Activated CD8-positive, alpha-beta memory T cell treated with anti-CD3 and anti-CD28 coated beads, Interleukin-2, amount 10 ng/mL, durations not matched to agents 7 days and 5 days (primary cell): ENCODE results near the gene C1QC. TPM values are rescaled to one million over a fixed set of nuclear protein-coding genes. Genes with fewer than 3 reads are reported as not detected.

ENCODE experiments used
- ATAC-seq: fragments of 150-1000 bp; cut with Tn5 transposase; one replicate; pipeline ENCODE4 v1.10.0; 2021; ENCODE audit warnings: moderate library complexity
- CTCF ChIA-PET: fragments of 350-600 bp; sonication (Branson Sonifier 250); formaldehyde crosslinking; loops from one replicate; lab custom pipeline; 2021; ENCODE audit warnings: antibody characterized with exemption; lab: Charles Lee
- DNase-seq: peaks from one replicate; pipeline ENCODE4 v3.0.0-alpha.2; 2020
- H3K27ac Mint-ChIP-seq: one replicate; pipeline ENCODE4 v1.8.0; 2021; ENCODE audit warnings: mild to moderate bottlenecking, mixed read lengths
- H3K27me3 Mint-ChIP-seq: one replicate; pipeline ENCODE4 v1.8.0; 2021; ENCODE audit warnings: mixed read lengths
- H3K36me3 Mint-ChIP-seq: one replicate; pipeline ENCODE4 v1.8.0; 2021; ENCODE audit warnings: mild to moderate bottlenecking, mixed read lengths
- H3K4me1 Mint-ChIP-seq: one replicate; pipeline ENCODE4 v1.8.0; 2021; ENCODE audit warnings: mixed read lengths
- H3K4me3 Mint-ChIP-seq: one replicate; pipeline ENCODE4 v1.8.0; 2021; ENCODE audit warnings: mild to moderate bottlenecking, moderate library complexity, mixed read lengths
- H3K9me3 Mint-ChIP-seq: one replicate; pipeline ENCODE4 v1.8.0; 2022; ENCODE audit warnings: low read depth, mixed read lengths
- total RNA-seq, 2 experiments: library from RNA; stranded (reverse); gene quantifications; one replicate each; pipeline ENCODE4 v1.2.3, GENCODE V29; 2021

The C1QC gene
- not detected for total RNA-seq

DNA sequence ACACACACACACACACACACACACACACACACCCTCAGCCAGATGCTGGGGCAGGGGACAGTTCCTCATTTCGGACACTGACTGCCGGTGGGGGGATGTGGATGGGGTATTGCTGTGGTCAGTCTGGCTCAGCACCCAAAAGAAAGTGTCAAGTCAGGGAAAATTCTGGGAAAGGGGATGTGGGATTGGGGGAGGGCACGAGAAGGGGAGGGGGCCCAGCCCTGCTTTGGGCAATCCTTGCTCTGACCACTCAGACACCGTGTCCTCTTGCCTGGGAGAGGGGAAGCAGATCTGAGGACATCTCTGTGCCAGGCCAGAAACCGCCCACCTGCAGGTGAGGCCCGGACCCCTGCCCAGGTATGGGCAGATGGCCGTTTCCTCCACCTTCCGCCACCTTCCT lies at the start of gene C1QC:
Gene C1QC, plus strand, starts transcription at position 253 of the 400 bp plus-strand sequence. CDS start 391 bp downstream, outside the sequence.
- no peak within 1 kb of the TSS for H3K27ac Mint-ChIP-seq
- H3K27me3 Mint-ChIP-seq = peaks cover 12% of the 10 kb centered on the region
- no peaks in the 10 kb centered on the region for H3K36me3 Mint-ChIP-seq
- CTCF ChIA-PET = no interaction called here
- no peaks in the 10 kb centered on the region for H3K9me3 Mint-ChIP-seq
- no peaks in the 10 kb centered on the region for H3K4me1 Mint-ChIP-seq
- H3K4me3 Mint-ChIP-seq = no peak within 1 kb of the TSS
- DNase-seq (no peak), ATAC-seq (no peak)

DNA sequence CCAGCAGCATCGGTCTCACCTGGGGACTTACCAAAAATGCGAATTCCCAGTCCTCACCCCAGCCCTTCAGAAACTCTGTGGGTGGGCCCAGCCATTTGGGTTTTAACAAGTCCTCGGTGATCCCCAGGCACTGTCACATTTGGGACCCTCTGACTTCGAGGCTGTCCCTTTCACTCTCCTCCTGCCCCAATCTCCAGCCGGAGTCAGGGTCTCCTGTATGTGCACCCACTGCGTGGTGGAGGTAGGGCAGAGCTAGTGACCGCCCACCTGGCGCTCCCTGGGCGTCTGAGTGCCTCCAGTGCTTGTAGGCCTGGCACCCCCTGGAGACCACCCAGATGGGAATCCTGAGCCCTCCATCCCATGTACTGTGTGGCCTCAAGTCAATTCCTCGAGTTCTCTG lies 49.0 kb upstream of the C1QC start:
- no peak for DNase-seq
- no peak overlapping the region for H3K27ac Mint-ChIP-seq
- no peak for ATAC-seq
- H3K27me3 Mint-ChIP-seq = peaks cover 5% of the 10 kb centered on the region
- no peak overlapping the region for H3K4me3 Mint-ChIP-seq
- CTCF ChIA-PET = no interaction called here
- H3K4me1 Mint-ChIP-seq = no peaks in the 10 kb centered on the region
- H3K36me3 Mint-ChIP-seq = no peaks in the 10 kb centered on the region
- no peaks in the 10 kb centered on the region for H3K9me3 Mint-ChIP-seq

DNA sequence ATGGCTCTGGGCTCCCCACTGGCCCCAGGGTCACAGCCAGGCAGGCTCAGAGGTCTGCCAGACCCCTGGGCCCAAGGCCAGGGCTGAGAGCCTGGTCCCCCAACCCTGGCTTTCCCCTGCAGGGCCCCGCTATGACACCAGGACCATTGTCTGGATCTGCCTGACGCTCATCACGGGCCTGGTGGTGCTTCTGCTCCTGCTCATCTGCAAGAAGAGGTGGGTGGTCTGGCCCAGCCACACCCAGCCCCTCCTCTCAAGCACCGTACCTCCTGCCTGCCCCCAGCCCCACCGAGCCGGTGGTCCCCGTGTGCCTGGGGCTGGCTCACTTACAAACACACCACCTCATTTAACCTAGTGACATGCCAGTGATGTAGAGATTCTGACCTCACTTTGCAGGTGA lies 48.3 kb upstream of the C1QC start:
- Mint-ChIP-seq H3K4me1 (no peaks in the 10 kb centered on the region), H3K4me3 (no peak overlapping the region), H3K36me3 (no peaks in the 10 kb centered on the region), H3K27ac (no peak overlapping the region), H3K27me3 (peaks cover 5% of the 10 kb centered on the region), H3K9me3 (no peaks in the 10 kb centered on the region)
- ATAC-seq (no peak), DNase-seq (no peak)
- CTCF ChIA-PET = no interaction called here

DNA sequence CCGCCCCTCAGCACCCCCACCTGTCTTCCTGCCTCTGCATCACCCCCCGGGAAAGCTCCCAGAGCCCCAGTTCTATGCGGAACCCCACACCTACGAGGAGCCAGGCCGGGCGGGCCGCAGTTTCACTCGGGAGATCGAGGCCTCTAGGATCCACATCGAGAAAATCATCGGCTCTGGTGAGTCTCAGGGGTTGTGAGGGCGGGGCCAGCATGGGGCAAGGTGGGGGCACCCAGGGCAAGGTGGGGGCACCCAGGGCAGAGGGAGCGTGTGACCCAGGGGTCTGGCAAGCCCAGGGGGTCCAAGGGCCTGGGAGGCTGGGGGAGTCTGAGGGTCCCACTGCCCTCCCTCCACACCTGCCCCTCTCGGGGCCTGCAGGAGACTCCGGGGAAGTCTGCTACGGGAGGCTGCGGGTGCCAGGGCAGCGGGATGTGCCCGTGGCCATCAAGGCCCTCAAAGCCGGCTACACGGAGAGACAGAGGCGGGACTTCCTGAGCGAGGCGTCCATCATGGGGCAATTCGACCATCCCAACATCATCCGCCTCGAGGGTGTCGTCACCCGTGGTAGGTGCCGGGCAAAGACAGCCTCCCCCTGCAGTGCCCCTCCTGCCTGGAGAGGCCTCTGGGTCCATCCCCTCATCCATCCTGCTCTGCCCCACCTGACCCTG lies 46.0 kb upstream of the C1QC start:
- CTCF ChIA-PET = no interaction called here
- DNase-seq = no peak
- no peak overlapping the region for H3K4me3 Mint-ChIP-seq
- H3K27ac Mint-ChIP-seq = no peak overlapping the region
- H3K4me1 Mint-ChIP-seq = no peaks in the 10 kb centered on the region
- H3K36me3 Mint-ChIP-seq = no peaks in the 10 kb centered on the region
- no peak for ATAC-seq
- H3K9me3 Mint-ChIP-seq = no peaks in the 10 kb centered on the region
- peaks cover 5% of the 10 kb centered on the region for H3K27me3 Mint-ChIP-seq

DNA sequence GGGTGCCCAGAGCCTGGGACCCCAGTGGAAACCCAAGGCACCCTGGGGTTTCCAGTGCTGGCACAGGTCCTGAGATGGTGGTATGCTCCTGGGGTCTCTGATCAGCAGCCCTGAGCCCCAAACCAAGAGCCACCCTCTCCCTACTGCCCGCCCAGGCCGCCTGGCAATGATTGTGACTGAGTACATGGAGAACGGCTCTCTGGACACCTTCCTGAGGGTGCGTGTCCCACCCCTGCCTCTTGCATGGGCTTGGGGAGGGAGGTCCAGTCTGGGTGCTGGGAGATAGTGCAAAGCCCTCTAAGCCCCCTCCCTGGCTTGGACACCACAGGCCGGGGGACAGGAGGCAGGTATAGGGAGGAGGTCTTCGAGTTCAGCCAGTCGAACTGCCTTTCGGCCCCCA lies 45.4 kb upstream of the C1QC start:
- Mint-ChIP-seq H3K9me3 (no peaks in the 10 kb centered on the region), H3K4me3 (no peak overlapping the region), H3K27me3 (peaks cover 3% of the 10 kb centered on the region), H3K27ac (no peak overlapping the region), H3K36me3 (no peaks in the 10 kb centered on the region), H3K4me1 (no peaks in the 10 kb centered on the region)
- ATAC-seq (no peak), DNase-seq (no peak)
- CTCF ChIA-PET = no interaction called here

DNA sequence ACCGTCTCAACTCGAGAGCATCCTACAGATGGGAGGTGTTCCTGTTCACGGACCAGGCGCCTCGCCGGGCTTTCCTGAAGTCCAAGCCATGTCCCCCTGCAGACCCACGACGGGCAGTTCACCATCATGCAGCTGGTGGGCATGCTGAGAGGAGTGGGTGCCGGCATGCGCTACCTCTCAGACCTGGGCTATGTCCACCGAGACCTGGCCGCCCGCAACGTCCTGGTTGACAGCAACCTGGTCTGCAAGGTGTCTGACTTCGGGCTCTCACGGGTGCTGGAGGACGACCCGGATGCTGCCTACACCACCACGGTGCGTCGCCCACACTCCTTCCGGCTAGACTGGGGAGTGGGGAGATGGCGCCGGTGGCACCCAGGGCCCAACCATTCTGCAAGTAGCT lies 44.7 kb upstream of the C1QC start:
- no peaks in the 10 kb centered on the region for H3K36me3 Mint-ChIP-seq

DNA sequence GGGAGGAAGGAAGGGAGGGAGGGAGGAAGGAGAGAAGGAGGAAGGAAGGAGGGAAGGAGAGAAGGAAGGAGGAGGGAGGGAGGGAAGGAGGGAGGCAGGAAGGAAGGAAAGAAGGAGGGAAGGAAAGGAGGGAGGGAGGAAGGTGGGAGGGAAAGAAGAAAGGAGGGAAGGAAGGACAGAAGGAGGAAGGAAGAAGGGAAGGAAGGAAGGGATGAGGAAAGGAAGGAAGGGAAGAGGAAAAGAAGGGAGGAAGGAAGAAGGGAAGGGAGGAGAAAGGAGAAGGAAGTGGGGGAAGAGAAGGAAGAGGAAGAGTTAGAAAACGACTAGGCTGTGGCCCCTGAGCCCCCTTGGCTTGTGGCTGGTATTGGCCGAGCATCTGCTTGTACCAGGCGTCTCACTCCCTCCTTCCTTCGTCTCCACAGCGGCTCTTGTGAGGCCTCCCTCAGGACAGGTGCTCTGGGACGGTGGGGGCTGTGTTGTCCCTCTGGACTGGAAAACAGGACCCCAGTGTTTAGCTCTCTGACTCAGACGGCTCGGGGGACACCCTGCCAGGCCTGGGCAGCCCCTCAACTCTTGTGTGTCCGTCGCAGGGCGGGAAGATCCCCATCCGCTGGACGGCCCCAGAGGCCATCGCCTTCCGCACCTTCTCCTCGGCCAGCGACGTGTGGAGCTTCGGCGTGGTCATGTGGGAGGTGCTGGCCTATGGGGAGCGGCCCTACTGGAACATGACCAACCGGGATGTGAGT lies 43.2 kb upstream of the C1QC start:
- H3K4me1 Mint-ChIP-seq = no peaks in the 10 kb centered on the region
- H3K4me3 Mint-ChIP-seq = no peak overlapping the region
- no peak overlapping the region for H3K27ac Mint-ChIP-seq
- H3K9me3 Mint-ChIP-seq = no peaks in the 10 kb centered on the region
- ATAC-seq (no peak), DNase-seq (no peak)
- no peaks in the 10 kb centered on the region for H3K36me3 Mint-ChIP-seq
- CTCF ChIA-PET = no interaction called here
- peaks cover 8% of the 10 kb centered on the region for H3K27me3 Mint-ChIP-seq

More for the DNA sequence above, 44.7 kb upstream of the C1QC start:
- Mint-ChIP-seq H3K9me3 (no peaks in the 10 kb centered on the region), H3K27me3 (no peaks in the 10 kb centered on the region), H3K4me1 (no peaks in the 10 kb centered on the region), H3K4me3 (no peak overlapping the region), H3K27ac (no peak overlapping the region)
- CTCF ChIA-PET = no interaction called here
- DNase-seq (no peak), ATAC-seq (no peak)

DNA sequence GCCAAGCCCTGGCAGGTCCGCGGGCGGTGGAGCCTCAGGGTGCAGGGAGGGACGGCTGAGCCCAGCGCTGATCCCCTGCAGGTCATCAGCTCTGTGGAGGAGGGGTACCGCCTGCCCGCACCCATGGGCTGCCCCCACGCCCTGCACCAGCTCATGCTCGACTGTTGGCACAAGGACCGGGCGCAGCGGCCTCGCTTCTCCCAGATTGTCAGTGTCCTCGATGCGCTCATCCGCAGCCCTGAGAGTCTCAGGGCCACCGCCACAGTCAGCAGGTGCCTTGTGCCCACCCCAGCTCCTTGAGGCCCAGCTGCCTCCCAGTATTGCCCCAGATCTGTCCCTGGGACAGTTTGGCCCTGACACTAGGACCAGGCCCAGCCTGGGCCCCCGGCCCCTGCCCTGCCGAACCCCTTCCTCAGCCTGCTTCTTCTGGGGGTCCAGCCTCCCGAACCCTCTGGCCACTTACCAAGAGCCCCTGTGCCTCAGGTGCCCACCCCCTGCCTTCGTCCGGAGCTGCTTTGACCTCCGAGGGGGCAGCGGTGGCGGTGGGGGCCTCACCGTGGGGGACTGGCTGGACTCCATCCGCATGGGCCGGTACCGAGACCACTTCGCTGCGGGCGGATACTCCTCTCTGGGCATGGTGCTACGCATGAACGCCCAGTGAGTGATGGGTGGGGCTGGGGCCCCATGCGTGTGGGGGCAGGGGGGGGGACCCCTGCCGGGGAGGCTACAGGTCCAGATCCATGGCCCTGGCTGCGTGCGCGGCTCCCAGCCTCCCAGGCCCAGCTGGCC lies 42.4 kb upstream of the C1QC start:
- Mint-ChIP-seq H3K27ac (no peak overlapping the region), H3K36me3 (no peaks in the 10 kb centered on the region), H3K4me1 (no peaks in the 10 kb centered on the region), H3K4me3 (no peak overlapping the region), H3K27me3 (peaks cover 16% of the 10 kb centered on the region), H3K9me3 (no peaks in the 10 kb centered on the region)
- ATAC-seq = no peak
- no peak for DNase-seq
- CTCF ChIA-PET = no interaction called here

DNA sequence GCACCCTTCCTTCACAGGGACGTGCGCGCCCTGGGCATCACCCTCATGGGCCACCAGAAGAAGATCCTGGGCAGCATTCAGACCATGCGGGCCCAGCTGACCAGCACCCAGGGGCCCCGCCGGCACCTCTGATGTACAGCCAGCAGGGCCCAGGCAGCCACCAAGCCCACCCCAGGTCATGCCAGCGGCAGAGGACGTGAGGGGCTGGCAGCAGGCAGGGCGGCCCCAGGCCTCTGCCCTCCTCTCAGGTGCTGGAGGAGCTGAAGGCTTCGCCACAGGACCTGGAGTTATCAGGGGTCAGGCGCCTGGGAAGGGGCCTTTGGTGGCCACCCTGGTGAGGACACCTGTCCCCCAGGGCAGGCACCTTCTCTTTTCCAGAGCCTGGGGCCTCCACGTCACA lies 41.8 kb upstream of the C1QC start:
- no peak for DNase-seq
- H3K4me3 Mint-ChIP-seq = no peak overlapping the region
- peaks cover 22% of the 10 kb centered on the region for H3K27me3 Mint-ChIP-seq
- H3K4me1 Mint-ChIP-seq = no peaks in the 10 kb centered on the region
- CTCF ChIA-PET = no interaction called here
- H3K9me3 Mint-ChIP-seq = no peaks in the 10 kb centered on the region
- ATAC-seq = no peak
- no peaks in the 10 kb centered on the region for H3K36me3 Mint-ChIP-seq
- H3K27ac Mint-ChIP-seq = no peak overlapping the region

DNA sequence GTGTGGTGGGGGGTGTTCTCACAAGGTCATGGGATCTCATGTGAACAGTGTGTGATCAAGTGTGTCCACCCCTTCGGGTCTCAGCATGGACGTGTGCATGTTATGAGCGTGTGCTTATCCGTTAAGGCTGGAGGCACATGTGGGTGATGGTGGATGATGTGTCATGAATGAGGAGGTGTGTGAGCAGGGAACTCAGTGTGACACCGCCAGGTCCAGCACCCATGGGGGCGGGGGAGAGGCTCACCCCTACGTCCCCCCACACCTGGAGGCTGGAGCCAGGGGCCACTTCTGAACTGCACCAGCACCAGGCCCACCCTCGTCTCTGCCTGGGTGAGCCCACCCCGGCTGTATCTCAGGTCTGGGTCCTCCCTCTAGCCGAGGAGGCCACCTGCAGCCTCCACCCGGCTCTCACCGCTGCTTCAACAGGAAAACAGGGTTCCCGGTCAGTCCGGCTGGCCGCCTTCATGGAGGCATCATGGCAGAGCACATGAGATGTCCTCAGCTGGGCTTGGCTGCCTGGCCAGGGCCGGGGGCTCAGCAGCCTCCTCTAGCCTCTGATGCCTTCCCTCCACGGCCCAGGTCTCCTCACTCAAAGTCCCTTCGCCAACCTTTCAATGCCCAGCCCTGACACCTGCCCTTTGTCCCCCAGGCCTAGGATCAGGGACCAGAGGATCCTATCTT lies 41.2 kb upstream of the C1QC start:
- Mint-ChIP-seq H3K27ac (no peak overlapping the region), H3K36me3 (no peaks in the 10 kb centered on the region), H3K27me3 (peaks cover 23% of the 10 kb centered on the region), H3K9me3 (no peaks in the 10 kb centered on the region), H3K4me1 (no peaks in the 10 kb centered on the region), H3K4me3 (no peak overlapping the region)
- CTCF ChIA-PET = no interaction called here
- DNase-seq (no peak), ATAC-seq (no peak)

DNA sequence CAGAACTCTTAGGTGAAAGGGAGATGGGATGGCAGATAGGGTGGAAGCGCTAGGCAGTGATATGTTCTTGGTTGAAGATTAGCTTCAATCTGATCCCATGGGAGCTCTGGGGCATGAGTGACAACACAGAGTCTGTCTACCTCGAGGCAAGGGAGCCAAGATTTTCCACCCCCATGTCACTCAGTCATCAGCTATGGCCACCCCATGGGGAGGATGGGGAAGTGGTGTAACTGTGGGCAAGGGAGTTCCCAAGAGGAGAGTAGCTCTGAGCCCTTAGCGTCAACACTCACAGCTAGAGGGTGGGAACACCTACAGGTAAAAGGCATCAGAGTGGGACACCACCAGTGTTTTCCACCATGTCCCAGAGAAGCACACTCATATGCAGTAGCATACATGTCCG lies 37.3 kb upstream of the C1QC start:
- H3K4me3 Mint-ChIP-seq = no peak overlapping the region
- ATAC-seq = no peak
- CTCF ChIA-PET = no interaction called here
- no peaks in the 10 kb centered on the region for H3K36me3 Mint-ChIP-seq
- H3K4me1 Mint-ChIP-seq = no peaks in the 10 kb centered on the region
- DNase-seq = no peak
- H3K27me3 Mint-ChIP-seq = peaks cover 34% of the 10 kb centered on the region
- no peaks in the 10 kb centered on the region for H3K9me3 Mint-ChIP-seq
- H3K27ac Mint-ChIP-seq = no peak overlapping the region

DNA sequence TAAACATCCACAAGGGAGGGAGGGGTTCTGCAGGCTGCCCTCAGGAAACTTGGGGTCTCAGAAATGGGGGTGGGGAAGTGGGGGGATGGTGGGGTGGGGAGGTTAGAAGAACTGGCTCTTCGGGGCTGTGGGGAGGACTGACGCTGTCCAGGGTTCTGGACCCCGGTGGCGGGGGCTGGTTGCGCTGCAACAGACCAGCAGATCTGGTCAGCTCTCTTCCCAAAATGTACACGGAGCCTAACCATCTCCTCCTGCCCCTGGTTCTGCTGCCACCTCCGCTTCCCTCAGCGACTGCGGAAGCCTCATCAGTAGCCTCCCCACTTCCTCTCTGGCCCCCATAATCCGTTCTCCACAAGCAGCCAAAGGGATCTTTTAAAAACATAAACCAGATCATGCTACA lies 36.3 kb upstream of the C1QC start:
- peaks cover 34% of the 10 kb centered on the region for H3K27me3 Mint-ChIP-seq
- no peak overlapping the region for H3K27ac Mint-ChIP-seq
- DNase-seq (no peak), ATAC-seq (no peak)
- H3K4me1 Mint-ChIP-seq = no peaks in the 10 kb centered on the region
- no peaks in the 10 kb centered on the region for H3K9me3 Mint-ChIP-seq
- CTCF ChIA-PET = no interaction called here
- no peaks in the 10 kb centered on the region for H3K36me3 Mint-ChIP-seq
- H3K4me3 Mint-ChIP-seq = no peak overlapping the region

DNA sequence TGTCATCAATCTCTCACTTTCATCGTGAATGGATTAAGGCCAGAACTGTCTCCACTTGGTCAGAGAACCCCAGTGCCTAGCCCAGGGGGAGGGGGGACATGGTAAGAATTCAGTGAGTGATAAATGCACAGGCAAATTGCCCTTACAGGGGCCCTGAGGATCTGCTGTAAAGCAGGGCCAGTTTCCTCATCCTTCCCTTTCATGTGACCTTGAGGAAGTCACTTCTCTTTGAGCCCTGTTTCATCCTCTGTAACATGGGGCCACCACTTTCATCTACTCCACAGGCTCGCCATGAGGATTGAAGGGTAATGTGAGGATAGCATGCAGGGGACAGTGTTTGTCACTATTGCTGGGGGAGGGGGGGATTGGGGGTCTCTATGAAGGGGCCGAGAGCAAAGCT lies 35.1 kb upstream of the C1QC start:
- ATAC-seq (no peak), DNase-seq (no peak)
- H3K27ac Mint-ChIP-seq = no peak overlapping the region
- H3K36me3 Mint-ChIP-seq = no peaks in the 10 kb centered on the region
- no peak overlapping the region for H3K4me3 Mint-ChIP-seq
- no peaks in the 10 kb centered on the region for H3K9me3 Mint-ChIP-seq
- CTCF ChIA-PET = no interaction called here
- H3K27me3 Mint-ChIP-seq = peaks cover 34% of the 10 kb centered on the region
- H3K4me1 Mint-ChIP-seq = no peaks in the 10 kb centered on the region
